Effector CD4-positive, alpha-beta T cell (primary cell): ENCODE results near the gene WEE1.
"Not testable (repeated sequence)": the region's sequence is repeated elsewhere in the genome, so short reads cannot be mapped to it uniquely, and the experiment has no call there.

Source experiments
- DNase-seq: peaks from one replicate; pipeline ENCODE4 v3.0.0-alpha.2; 2020
- total RNA-seq: gene quantifications from one replicate; lab custom pipeline; 2026; lab: John Stamatoyannopoulos, UW

The WEE1 gene
- 37.3 reads per million, percentile 61 among the genes with 10 or more reads in this experiment for total RNA-seq

GRCh38 chr11:9573052-9573774 is at the start of gene WEE1:
TSS of gene WEE1 (plus strand) at chr11:9573670. CDS start at chr11:9573934, 264 bp downstream.
- peak; percentile 88 for DNase-seq

DNA sequence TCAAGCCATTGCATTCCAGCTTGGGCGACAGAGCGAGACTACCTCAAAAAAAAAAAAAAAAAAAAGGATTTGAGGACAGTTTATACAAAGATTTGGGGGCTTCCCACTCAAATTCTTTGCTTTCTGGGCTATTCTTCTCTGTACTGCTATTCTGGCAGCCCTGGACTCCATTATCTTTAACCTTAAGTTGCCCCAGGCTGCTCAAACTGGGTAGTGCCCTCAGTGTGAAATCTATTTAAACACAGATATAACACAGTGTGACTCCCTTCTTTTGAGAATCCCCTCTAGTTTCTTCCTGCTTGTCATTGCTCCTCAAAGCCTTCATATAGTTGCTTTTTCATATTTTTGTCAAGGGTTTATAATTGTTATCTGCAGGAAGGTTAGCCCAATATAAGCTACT is 49.5 kb upstream of the WEE1 start:
- no peak for DNase-seq

DNA sequence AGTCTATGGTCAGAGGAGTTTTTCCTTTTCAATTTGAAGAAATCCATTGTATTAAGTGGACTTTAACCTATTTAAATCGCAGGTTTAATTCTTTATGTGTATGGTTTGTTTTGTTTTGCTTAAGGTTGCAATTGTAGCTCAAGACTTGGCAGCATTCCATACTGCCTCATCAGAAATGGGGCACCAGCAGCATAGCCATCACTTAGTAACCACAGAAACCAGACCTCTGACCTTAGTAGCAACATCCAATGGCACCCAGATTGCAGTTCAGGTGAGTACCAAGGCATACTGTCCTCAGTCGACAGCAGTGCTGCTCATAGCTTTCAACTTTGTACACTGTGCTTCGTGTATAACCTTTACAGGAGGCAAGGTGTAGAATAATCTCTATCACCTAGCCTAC is 48.4 kb upstream of the WEE1 start:
- DNase-seq = no peak

DNA sequence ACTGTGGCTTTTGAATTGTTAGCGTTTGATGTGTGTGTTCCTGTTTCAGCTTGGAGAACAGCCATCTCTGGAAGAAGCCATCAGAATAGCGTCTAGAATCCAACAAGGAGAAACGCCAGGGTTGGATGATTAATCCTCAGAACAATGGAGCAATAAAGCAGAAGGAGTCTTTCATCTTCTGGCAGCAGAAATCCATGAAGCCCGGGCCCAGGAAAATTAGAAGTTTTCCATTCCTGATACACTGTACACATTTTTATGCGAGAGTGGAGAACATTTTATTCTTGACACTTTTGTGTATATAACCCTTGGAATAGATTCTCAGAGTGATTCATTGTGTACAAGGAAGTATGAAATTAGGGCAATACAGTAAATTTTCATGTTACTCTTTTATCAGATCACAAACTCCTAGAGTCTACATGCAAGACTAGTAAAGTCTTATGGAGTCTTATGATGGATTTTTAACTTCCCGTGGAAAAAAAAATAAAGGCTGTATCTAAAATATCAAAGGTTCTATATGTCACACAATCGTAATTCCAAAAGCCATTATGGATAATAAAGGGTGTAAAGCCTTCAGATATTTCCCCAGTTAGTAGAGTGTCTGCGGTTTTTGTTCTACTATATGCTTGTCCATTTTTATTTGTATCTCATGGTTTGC is 45.9 kb upstream of the WEE1 start:
- no peak for DNase-seq

GRCh38 chr11:9528136-9528501 is 45.4 kb upstream of the WEE1 start:
- no peak for DNase-seq

DNA sequence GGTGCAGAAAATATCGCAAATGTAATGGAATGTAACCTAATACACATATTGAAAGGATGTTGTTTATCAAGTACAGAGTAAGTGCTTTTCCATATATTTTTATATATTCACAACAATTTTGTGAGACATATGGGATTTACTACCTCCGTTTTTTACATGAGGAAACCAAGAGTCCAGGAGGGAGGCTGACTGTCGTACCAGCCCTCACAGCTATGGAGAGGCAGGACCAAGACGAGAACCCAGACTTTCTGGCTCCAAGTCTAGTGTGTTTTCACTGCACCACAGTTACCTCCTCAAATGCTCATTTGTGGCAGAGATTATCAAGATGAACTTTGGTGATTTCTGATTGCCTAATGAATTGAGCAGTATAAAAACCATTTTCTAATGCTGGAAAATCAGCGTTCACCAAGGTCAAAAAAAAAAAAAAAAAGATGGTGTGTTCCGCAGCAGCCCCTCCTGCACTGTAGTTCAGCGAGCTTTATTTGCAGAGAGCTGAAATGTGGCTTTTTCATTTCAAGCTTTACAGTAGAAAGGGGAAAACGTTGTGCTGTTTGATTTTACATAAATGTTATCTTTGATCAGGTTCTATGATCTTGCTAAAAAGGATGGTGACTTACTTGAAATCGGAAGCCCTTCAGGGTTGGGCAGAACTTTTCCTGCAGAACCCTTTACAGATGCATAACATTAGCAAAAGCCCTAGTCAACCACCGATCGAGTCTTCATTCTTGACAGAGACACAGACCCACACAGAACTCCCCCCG is 44.7 kb upstream of the WEE1 start:
- no peak for DNase-seq

GRCh38 chr11:9529334-9529650 is 44.2 kb upstream of the WEE1 start:
- DNase-seq = no peak

GRCh38 chr11:9530020-9530621 is 43.3 kb upstream of the WEE1 start:
- DNase-seq = no peak

DNA sequence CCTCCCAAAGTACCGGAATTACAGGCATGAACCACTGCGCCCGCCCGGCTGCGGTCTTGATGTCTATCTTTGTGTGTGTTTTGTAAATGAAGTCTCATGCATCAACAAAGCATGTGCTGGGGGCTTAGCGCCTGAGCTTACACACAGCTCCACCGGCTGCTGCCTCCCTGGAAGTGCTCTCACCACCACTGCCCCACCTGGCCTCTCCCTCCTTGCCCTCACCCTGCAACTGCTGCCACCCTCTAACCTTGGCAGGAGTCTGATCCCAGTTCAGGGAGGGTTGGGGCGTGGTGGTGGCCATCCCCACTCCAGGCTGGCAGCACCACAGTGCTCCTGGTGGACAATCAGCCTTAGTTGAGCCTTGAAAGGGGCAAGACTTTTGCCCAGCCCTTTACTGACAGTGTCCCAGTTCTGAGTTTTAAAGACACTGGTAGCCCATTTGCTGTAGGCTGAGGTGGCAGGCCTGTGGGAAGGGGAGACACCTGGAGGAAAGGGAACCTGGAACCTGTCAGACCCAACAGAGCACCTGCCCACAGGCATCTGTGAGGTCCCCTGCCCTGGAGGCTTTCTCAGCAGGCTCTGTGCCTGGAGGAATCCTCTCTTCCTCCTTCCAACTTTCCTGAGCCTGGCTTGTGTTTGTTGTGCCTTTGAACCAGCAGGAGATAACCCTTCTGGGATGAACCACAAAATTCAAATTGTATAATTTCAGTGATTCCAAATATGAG is 42.4 kb upstream of the WEE1 start:
- DNase-seq = no peak

- no peak for DNase-seq
These were observed 40.4 kb upstream of the WEE1 start for GRCh38 chr11:9533058-9533457.

DNA sequence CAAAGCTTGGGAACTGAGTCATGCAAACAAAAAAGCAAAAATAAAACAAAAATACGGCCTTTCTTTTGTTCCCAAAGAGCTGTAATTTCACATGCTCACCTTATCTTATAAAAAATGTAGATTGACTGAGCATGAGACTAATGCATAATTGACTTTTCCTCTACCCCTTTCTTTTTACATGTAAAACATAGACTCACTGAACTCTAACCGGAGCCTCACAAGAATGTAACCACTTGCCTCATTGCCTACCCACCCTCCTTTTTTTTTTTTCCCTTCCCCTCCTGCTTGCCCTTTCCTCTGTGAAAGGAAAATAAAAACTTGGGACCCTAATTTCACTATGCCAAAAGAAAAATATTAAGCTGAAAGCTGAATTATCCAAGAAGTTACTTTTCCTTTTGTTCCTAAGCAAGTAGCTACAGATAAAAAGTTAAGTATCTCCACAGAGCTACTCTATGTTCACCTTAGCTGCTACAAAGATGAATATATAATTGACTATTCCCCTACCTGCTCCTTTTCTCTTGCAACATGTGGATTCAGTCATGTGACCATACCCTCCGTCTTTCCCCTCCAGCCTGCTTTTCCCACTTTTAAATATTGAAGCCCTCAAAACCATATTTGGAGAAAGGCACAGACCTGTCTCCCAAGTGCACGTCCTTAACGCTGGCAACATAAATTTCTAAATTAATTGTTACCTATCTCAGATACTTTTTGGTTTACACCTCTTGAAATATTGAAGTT is 39.6 kb upstream of the WEE1 start:
- DNase-seq = no peak

DNA sequence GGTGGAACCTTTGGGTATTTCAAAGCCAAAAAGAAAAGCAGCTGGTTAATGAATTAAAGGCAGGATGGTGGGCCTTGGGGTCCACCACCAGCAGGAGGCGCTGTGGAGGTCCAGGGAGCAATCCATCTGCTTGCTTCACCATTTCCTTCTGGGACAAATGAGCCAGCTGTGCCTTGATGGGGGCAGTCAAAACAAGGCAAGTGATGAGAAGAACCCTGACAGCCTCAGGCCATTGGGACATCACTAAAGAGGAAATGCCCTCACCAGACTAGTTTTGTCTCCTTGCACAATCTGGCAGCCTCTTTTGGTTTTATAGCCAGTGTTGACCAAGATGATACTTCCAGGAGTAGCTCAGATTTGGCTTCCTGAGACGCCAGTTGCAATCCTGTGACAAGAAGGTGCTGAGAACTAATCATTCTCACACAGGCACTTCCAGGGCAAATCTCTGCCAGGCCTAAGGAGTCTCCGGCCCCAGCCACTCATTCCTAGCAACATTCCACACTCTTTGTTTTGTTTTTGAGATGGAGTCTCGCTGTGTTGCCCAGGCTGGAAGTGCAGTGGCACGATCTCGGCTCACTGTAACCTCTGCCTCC is 38.2 kb upstream of the WEE1 start:
- DNase-seq = peak; percentile 78

DNA sequence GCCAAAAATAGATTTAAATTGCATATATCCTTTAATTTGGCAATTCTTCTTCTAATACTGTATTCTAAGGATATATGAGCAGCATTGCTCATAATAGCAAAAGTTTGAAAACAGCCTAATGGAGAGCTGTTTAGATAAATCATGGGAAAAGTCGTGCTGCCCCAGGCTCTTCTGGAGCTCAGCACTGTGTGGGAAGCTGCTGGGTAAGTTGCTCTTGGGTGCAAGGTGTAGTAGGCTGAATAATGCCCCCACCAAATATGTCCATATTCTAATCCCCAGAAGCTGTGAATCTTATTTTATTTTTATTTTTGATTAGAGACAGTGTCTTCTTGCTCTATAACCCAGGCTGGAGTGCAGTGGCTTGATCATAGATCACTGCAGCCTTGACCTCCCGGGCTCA is 34.9 kb upstream of the WEE1 start:
- DNase-seq = no peak

DNA sequence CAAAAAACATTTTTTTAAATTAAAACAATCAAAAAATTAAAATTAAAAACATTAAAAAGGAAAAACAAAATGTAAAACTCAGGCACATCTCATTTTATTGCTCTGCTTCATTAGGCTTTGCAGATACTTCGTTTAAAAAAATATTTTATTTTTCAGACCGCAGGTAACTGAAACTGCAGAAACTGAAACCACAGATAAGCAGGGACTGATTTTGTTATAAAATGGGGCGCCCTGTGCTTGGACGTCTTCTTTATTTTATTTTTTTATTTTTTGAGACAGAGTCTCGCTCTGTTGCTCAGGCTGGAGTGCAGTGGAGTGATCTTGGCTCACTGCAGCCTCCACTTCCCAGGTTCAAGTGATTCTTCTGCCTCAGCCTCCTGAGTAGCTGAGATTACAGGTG is 24.3 kb upstream of the WEE1 start:
- not testable (repeated sequence) for DNase-seq

- DNase-seq = no peak
These were observed 23.3 kb upstream of the WEE1 start for GRCh38 chr11:9550191-9550628.

- no peak for DNase-seq
These were observed 12.0 kb upstream of the WEE1 start for GRCh38 chr11:9561279-9561982.

GRCh38 chr11:9562716-9563115 is 10.8 kb upstream of the WEE1 start:
- DNase-seq = no peak

DNA sequence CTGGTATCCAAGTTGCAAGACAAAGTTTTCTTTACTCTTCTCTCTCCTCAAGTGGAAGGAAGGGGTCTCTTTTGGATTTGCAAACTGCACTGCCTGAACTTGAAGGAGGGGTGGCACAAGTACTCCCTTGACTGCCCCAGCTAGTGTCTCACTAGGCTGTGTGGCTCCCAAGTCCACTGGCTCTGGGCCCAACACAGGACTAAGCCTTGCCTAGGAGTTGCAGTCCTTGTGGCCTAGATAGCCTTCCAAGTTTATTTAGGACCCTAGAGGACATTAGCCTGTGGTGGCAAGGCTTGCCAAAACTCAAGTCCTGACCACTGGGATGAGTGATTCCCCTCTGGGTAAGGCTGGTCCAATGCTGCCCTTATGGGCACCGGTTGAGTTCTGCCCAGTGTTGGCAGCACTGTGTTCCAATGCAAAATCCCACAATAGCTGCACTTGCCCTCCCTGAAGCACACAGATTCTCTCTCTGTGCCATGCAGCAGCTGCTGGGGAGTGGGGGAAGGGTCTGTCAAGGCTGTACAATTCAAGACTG is 10.2 kb upstream of the WEE1 start:
- DNase-seq = no peak

GRCh38 chr11:9565822-9566560 is 7.5 kb upstream of the WEE1 start:
- DNase-seq = peak; percentile 28

GRCh38 chr11:9566561-9567063 is 6.9 kb upstream of the WEE1 start:
- DNase-seq = no peak
